PC-9 (cell line): Measurements from ENCODE around the gene TFIP11.

Experiments used
- EZH2 ChIP-seq: fragments of 200-600 bp; sonication (generic); IDR thresholded peaks from 2 replicates; pipeline ENCODE4 v1.8.0; 2017; ENCODE audit warnings: antibody characterized with exemption, low read depth
- TF ChIP-seq, protein P1 (sequence below): fragments of 200-600 bp; sonication (generic); conservative IDR thresholded peaks from 2 replicates; pipeline ENCODE4 v1.6.1; 2017; ENCODE audit warnings: mixed run types, antibody characterized with exemption, mild to moderate bottlenecking, moderate library complexity

DNA sequence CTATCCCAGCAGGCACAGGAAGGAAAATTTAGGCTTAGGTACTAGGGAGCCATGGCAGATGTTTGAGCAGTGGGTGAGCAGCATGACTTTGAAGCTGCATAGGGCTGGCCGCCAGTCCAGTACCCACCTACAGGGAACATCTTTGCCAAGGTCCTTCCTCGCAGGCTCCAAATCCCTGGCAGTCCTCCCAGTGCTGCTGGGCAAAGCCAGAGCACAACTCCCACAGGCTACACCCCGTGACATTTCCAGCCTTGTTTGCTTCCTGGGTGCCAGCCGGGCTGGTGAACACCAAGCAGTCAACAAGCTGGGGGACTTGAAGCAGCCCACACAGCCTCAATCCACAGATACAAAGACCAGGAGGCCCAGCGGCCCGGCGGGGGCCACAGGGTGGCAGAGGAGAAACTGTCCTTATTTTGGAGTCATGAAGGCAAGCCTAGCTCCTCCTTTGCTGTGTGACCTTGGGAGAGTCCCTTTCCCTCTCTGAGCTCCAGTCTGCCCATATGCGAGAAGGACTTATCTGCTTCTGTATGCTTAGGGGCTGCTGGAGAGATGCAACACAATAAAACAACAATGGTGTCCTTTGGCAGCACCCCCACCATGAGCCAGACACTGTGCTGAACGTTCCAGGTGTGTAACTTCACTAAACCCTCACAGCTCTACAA, 49.6 kb upstream of the TFIP11 start:
- TF ChIP-seq, protein P1, sequence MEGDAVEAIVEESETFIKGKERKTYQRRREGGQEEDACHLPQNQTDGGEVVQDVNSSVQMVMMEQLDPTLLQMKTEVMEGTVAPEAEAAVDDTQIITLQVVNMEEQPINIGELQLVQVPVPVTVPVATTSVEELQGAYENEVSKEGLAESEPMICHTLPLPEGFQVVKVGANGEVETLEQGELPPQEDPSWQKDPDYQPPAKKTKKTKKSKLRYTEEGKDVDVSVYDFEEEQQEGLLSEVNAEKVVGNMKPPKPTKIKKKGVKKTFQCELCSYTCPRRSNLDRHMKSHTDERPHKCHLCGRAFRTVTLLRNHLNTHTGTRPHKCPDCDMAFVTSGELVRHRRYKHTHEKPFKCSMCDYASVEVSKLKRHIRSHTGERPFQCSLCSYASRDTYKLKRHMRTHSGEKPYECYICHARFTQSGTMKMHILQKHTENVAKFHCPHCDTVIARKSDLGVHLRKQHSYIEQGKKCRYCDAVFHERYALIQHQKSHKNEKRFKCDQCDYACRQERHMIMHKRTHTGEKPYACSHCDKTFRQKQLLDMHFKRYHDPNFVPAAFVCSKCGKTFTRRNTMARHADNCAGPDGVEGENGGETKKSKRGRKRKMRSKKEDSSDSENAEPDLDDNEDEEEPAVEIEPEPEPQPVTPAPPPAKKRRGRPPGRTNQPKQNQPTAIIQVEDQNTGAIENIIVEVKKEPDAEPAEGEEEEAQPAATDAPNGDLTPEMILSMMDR = no peak
- TF ChIP-seq EZH2 = no peak
